ENCODE measurements around the gene FCN2. TPM values are rescaled to one million over a fixed set of nuclear protein-coding genes. Genes with fewer than 3 reads are reported as not detected.
A peak's percentile ranks its signal among the peaks of the same experiment; 100 is the strongest.

FCN2 gene
- total RNA-seq, 1 experiment from 2014 or later, result not detected

DNA sequence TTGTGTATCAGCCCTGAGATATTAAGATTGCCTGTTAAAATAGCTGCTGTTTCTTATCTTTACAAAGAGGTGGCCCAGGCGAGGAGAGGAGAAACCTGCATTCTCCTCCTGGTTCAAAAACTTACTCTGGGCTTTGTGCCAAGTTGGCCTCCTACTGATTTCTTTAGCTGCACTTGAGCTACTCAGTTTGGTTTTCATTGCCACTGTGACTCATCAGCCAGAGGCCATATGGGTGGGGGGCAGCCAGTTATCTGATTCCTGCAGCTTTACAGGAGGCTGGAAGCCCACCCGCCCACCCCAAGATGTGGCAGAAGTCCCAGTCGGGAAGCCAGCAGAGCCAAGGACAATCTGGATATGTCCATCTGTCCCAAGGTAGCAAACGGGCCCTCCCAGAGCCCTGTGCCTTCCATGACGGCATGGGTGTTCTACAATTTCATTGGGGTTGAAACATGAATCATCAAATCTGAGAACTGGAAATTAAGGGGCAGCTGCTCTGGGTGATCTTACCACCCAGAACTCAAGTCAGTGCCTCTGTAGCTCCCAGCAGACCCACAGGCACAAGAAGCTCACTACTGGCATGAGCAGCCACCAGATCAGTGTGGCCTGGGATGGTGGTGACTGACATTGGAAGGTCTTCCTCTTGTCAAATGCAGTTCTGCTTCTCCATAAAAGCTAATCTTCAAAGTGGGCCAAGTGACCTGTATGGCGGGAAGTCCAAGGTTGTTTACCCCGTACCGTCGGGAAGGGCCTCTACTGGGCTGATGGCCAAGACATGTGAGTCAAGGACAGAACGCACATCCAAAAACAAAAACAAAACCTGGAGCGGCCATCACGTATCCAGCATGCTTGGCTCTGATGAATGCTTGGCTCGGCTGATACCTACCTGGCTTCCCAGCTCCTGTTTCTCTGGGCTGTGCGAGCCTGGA, 15.6 kb downstream of the FCN2 start:
- DNase-seq (ENCODE audit: low read depth, low spot score) (peak; percentile 69), ATAC-seq (peak; percentile 74)
- no peaks in the 10 kb centered on the region for H4K20me1 ChIP-seq (ENCODE audit: insufficient read depth)
- no peak overlapping the region for H3K9ac ChIP-seq (ENCODE audit: low read length)
- H3K4me1 ChIP-seq (ENCODE audit: control insufficient read depth in 1 of 2, insufficient read depth in 2 of 2, low read length in 2 of 2), result peaks cover 20 to 27% of the 10 kb centered on the region in 2 experiments
- H3K9me3 ChIP-seq (ENCODE audit: control insufficient read depth in 1 of 2, insufficient read depth in 1 of 2, low read depth in 1 of 2, low read length in 2 of 2), result no peaks in the 10 kb centered on the region; a peak in 1 of 4 replicates
- no peaks in the 10 kb centered on the region for H3K79me2 ChIP-seq (ENCODE audit: insufficient read depth, low read length)
- no peaks in the 10 kb centered on the region for H3K36me3 ChIP-seq (ENCODE audit: control insufficient read depth in 1 of 2, insufficient read depth in 2 of 2, low read length in 2 of 2)
- intact Hi-C loops (cut with micrococcal nuclease), result no loop called here
- H3K9me2 ChIP-seq (ENCODE audit: insufficient read depth), result no peaks in the 10 kb centered on the region
- ChIA-PET RAD21 (ENCODE audit: low non-redundant PET in 1 of 2, low total read pairs in 2 of 2, uncharacterized antibody in 2 of 2, unreplicated experiment in 2 of 2) (no interaction called here), CTCF (no interaction called here), POLR2A (interaction anchor here (0.7 to 1.2 kb wide), 2 partner anchors 9 to 21 kb away, joined by 3 read pairs; partner anchors contain the start of gene FCN1)
- peak overlapping the region; percentile 69 for H3K27ac ChIP-seq (ENCODE audit: low read depth, low read length)
- peak overlapping the region; percentile 83 for H2AFZ ChIP-seq (ENCODE audit: low read depth, low read length, poor library complexity, severe bottlenecking)
- no TSS peak for BruUV-seq (replicated peaks)
- peak overlapping the region; percentile 75 for H3K4me2 ChIP-seq (ENCODE audit: low read length)
- no peaks in the 10 kb centered on the region for H3K27me3 ChIP-seq (ENCODE audit: insufficient read depth, low read length)
- H3K4me3 ChIP-seq (replicated peaks in 1 of 2; ENCODE audit: low read depth in 1 of 2, low read length in 2 of 2), result peak overlapping the region in 1 of 2 experiments; percentile 31; a peak in 2 of 4 replicates
- TF ChIP-seq ZFX (IDR thresholded peaks at IDR 0.05) (no peak), POLR2A (IDR thresholded peaks at IDR 0.05; ENCODE audit: borderline replicate concordance, extremely low read depth, insufficient read depth, insufficient read length) (no peak), SIN3A (IDR thresholded peaks at IDR 0.05; ENCODE audit: low read depth) (no peak), CEBPB (IDR thresholded peaks at IDR 0.05; ENCODE audit: low read depth) (no peak), CBX3 (IDR thresholded peaks at IDR 0.05; ENCODE audit: low read depth) (peak; percentile 33; the same call in 1 of the 2 replicates), SRF (IDR thresholded peaks at IDR 0.05; ENCODE audit: low read depth) (no peak; the same call in 1 of the 2 replicates), JUND (IDR thresholded peaks at IDR 0.05) (peak; percentile 50), ELF1 (IDR thresholded peaks at IDR 0.05; ENCODE audit: borderline replicate concordance, low read depth) (no peak), EZH2 (IDR thresholded peaks at IDR 0.05) (no peak), RAD21 (IDR thresholded peaks at IDR 0.05; ENCODE audit: low read depth) (no peak), TCF7L2 (IDR thresholded peaks at IDR 0.05; ENCODE audit: borderline replicate concordance, extremely low read depth, insufficient read depth, insufficient read length) (peak; percentile 94), YY1 (IDR thresholded peaks at IDR 0.05; ENCODE audit: extremely low read depth, insufficient replicate concordance, low read depth, low read length) (no peak), EZH2phosphoT487 (IDR thresholded peaks at IDR 0.05; ENCODE audit: borderline replicate concordance) (no peak), POLR2AphosphoS5 (IDR thresholded peaks at IDR 0.05; ENCODE audit: low read depth, low read length) (0 out of 2 replicates have a peak, but pooled peaks have one; percentile 22), FOSL1 (IDR thresholded peaks at IDR 0.05; ENCODE audit: low read depth) (peak; percentile 36; the same call in 1 of the 2 replicates), MAX (IDR thresholded peaks at IDR 0.05) (peak; percentile 83), ZNF274 (IDR thresholded peaks at IDR 0.05; ENCODE audit: low read depth, low read length) (no peak), SP1 (IDR thresholded peaks at IDR 0.05; ENCODE audit: low read depth) (peak; percentile 61), EGR1 (IDR thresholded peaks at IDR 0.05; ENCODE audit: low read depth) (no peak)
- TF ChIP-seq, protein P1, sequence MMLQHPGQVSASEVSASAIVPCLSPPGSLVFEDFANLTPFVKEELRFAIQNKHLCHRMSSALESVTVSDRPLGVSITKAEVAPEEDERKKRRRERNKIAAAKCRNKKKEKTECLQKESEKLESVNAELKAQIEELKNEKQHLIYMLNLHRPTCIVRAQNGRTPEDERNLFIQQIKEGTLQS (IDR thresholded peaks at IDR 0.05), result no peak
- TF ChIP-seq, protein P2, sequence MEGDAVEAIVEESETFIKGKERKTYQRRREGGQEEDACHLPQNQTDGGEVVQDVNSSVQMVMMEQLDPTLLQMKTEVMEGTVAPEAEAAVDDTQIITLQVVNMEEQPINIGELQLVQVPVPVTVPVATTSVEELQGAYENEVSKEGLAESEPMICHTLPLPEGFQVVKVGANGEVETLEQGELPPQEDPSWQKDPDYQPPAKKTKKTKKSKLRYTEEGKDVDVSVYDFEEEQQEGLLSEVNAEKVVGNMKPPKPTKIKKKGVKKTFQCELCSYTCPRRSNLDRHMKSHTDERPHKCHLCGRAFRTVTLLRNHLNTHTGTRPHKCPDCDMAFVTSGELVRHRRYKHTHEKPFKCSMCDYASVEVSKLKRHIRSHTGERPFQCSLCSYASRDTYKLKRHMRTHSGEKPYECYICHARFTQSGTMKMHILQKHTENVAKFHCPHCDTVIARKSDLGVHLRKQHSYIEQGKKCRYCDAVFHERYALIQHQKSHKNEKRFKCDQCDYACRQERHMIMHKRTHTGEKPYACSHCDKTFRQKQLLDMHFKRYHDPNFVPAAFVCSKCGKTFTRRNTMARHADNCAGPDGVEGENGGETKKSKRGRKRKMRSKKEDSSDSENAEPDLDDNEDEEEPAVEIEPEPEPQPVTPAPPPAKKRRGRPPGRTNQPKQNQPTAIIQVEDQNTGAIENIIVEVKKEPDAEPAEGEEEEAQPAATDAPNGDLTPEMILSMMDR (IDR thresholded peaks at IDR 0.05 in 2 of 3, conservative IDR thresholded peaks at IDR 0.05 in 1 of 3; ENCODE audit: borderline replicate concordance in 1 of 3, insufficient read depth in 1 of 3, low read depth in 2 of 3, low read length in 2 of 3), result no peak
- TF ChIP-seq, protein P3, sequence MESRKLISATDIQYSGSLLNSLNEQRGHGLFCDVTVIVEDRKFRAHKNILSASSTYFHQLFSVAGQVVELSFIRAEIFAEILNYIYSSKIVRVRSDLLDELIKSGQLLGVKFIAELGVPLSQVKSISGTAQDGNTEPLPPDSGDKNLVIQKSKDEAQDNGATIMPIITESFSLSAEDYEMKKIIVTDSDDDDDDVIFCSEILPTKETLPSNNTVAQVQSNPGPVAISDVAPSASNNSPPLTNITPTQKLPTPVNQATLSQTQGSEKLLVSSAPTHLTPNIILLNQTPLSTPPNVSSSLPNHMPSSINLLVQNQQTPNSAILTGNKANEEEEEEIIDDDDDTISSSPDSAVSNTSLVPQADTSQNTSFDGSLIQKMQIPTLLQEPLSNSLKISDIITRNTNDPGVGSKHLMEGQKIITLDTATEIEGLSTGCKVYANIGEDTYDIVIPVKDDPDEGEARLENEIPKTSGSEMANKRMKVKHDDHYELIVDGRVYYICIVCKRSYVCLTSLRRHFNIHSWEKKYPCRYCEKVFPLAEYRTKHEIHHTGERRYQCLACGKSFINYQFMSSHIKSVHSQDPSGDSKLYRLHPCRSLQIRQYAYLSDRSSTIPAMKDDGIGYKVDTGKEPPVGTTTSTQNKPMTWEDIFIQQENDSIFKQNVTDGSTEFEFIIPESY (IDR thresholded peaks at IDR 0.05; ENCODE audit: extremely low read depth, insufficient replicate concordance, low read length), result no peak
